NB4 (cell line): ENCODE data around the gene NR0B2.
"Not testable (repeated sequence)": the region's sequence is repeated elsewhere in the genome, so short reads cannot be mapped to it uniquely, and the experiment has no call there.

Experiments
- DNase-seq: peaks from one replicate; pipeline ENCODE4 v3.0.0; 2010; ENCODE audit warnings: low read depth
- H3K4me3 ChIP-seq: one replicate; pipeline ENCODE4 v1.5.1; 2011; ENCODE audit warnings: mild to moderate bottlenecking, low read depth, low read length, moderate library complexity
- MAX ChIP-seq: IDR thresholded peaks from 2 replicates; pipeline ENCODE4 v1.6.1; 2011; ENCODE audit warnings: low read depth, low read length
- MYC ChIP-seq: IDR thresholded peaks from 2 replicates; pipeline ENCODE4 v1.6.1; 2011; ENCODE audit warnings: low read depth, low read length
- POLR2A ChIP-seq: IDR thresholded peaks from 2 replicates; pipeline ENCODE4 v1.6.1; 2011; ENCODE audit warnings: mild to moderate bottlenecking; ENCODE audit not compliant: insufficient read length; ENCODE audit errors: extremely low read depth
- TF ChIP-seq, protein P1 (sequence below): IDR thresholded peaks from one replicate; pipeline ENCODE4 v1.5.1; 2012; ENCODE audit warnings: low read depth, low read length

NR0B2 gene

GRCh38 chr1:26949926-26950319, 36.1 kb upstream of the NR0B2 start:
- TF ChIP-seq, protein P1, sequence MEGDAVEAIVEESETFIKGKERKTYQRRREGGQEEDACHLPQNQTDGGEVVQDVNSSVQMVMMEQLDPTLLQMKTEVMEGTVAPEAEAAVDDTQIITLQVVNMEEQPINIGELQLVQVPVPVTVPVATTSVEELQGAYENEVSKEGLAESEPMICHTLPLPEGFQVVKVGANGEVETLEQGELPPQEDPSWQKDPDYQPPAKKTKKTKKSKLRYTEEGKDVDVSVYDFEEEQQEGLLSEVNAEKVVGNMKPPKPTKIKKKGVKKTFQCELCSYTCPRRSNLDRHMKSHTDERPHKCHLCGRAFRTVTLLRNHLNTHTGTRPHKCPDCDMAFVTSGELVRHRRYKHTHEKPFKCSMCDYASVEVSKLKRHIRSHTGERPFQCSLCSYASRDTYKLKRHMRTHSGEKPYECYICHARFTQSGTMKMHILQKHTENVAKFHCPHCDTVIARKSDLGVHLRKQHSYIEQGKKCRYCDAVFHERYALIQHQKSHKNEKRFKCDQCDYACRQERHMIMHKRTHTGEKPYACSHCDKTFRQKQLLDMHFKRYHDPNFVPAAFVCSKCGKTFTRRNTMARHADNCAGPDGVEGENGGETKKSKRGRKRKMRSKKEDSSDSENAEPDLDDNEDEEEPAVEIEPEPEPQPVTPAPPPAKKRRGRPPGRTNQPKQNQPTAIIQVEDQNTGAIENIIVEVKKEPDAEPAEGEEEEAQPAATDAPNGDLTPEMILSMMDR = no peak
- TF ChIP-seq MAX = no peak
- TF ChIP-seq MYC = no peak
- no peak for TF ChIP-seq POLR2A
- no peak for DNase-seq
- H3K4me3 ChIP-seq = no peak overlapping the region

DNA sequence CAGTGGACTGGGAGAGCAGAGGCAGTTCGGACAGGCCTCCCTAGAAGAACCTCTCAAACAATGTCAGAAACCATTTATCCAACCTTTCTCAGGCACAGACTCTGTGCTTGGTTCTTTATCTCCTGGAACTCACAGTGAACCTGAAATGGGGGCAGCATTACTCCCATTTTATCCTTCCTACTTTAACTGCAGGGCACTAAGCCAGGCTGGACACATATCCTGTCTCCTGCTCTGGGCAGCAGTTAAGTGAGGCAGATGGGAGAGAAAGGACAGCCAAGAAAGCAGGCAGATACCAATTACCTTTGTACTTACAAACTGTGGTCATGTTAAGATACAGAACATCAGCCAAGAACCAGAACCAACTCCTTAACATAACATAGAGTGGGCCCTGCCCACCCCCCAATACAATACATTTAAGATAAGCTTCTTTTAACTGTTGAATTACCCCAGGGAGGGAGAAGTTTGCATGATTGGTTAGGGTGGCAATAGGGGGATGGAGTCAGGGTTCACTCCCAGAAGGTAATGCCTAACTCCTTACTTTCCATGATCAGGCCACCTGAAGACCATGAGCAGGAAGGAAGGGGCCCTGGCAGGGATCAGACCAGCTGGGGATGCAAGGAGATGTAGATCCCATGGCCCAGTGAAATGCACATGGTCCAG, 35.6 kb upstream of the NR0B2 start:
- H3K4me3 ChIP-seq = no peak overlapping the region
- TF ChIP-seq POLR2A (no peak), MAX (no peak)
- no peak for DNase-seq

DNA sequence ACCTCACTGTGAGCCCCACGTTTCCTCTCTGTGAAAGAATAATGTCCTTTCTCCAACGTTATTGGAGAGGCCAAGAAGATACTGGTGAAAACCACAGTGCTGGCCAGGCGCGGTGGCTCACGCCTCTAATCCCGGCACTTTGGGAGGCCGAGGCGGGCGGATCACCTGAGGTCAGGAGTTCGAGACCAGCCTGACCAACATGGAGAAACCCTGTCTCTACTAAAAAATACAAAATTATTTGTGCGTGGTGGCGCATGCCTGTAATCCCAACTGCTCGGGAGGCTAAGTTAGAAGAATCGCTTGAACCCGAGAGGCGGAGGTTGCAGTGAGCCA, 34.9 kb upstream of the NR0B2 start:
- H3K4me3 ChIP-seq, DNase-seq: not testable (repeated sequence)

DNA sequence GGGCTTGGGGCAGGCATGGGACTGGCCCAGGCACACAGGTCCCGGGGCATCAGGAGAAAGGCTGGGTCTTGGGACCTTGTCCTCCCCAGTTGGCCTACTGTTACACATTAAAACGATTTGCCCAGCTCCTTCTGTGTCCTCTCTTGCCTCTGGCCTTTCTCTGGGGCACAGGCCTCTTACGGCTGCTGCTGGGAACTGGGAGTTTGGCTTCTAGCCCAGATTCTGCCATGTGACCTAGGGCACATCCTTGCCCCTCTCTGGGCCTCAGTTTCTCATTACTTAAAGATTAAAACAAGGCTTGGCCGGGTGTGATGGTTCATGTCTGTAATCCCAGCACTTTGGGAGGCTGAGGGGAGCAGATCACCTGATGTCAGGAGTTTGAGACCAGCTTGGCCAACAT, 32.5 kb upstream of the NR0B2 start:
- no peak for TF ChIP-seq POLR2A
- TF ChIP-seq MAX = no peak
- no peak for TF ChIP-seq MYC
- TF ChIP-seq, protein P1 = no peak
- no peak overlapping the region for H3K4me3 ChIP-seq
- no peak for DNase-seq

DNA sequence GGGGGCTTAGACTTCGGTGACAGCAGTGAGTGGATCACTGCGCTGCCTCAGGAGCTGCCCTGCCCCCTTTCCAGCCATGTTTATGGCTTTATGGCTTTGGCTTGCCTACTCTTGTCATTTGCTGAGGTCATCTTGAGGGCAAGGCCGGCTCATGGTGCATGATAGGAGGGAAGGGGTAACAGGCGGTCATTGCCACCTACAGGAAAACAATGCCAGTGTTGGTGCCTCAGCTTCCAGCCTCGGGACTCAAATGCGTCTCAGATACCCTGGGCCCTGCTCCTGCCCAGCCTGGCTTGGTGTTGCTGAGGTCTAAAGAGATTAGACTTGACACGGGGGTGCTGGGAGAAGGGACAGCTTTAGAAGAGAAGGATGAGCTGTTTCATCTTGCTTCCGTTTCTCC, 32.0 kb upstream of the NR0B2 start:
- no peak for DNase-seq
- no peak overlapping the region for H3K4me3 ChIP-seq
- TF ChIP-seq, protein P1 = no peak
- no peak for TF ChIP-seq MAX
- TF ChIP-seq POLR2A = no peak
- TF ChIP-seq MYC = no peak

DNA sequence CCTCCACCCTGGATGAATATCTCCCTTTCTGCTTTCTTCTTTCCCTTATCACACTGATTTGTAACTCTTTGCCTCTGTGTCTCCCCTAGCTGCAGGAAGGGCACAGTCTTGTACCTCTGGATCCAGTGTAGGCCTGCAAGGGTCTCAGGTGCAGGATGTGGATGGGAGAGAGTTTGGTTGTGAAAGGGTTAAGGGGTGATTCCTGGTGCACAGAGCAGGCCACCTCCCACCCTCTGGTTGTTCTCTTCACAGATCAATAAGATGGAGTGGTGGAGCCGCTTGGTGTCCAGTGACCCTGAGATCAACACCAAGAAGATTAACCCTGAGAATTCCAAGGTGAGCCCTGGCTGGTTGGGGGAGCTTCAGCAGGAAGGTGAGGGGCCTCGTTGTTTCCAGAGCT, 31.4 kb upstream of the NR0B2 start:
- H3K4me3 ChIP-seq = no peak overlapping the region
- DNase-seq = no peak
- TF ChIP-seq POLR2A (no peak), MAX (no peak), MYC (no peak)
- TF ChIP-seq, protein P1 = no peak

- no peak overlapping the region for H3K4me3 ChIP-seq
- no peak for DNase-seq
- no peak for TF ChIP-seq MAX
- TF ChIP-seq POLR2A = no peak
- no peak for TF ChIP-seq MYC
- TF ChIP-seq, protein P1 = no peak
These were observed 28.9 kb upstream of the NR0B2 start for GRCh38 chr1:26942656-26943055.
